ENCODE results near the gene DTD1.

DTD1 gene

GRCh38 chr20:18702736-18703135 is 114.9 kb downstream of the DTD1 start:
- DNase-seq (ENCODE audit: low read depth, low spot score), result no peak

GRCh38 chr20:18705490-18705889 is 117.6 kb downstream of the DTD1 start:
- no peak for DNase-seq (ENCODE audit: low read depth, low spot score)

DNA sequence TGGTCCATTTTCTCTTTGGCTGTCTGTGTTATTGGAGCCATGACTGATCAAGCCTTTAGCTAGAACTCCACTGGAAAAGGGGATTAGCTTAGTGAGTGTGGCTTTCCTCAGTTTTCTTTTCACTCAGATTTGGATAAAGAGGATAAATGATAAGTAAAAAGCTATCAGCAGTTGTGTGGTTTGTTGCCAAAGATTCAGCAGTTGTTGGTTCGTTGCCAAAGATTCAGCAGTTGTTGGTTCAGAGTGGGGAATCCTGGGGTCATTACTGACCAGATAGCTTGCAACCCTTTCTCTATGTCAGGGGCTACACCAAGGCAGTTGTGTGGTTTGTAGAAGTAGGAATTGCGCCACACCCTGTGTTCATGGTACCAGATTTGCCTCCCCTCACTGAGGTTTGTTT is 118.1 kb downstream of the DTD1 start:
- DNase-seq (ENCODE audit: low read depth, low spot score), result no peak

- DNase-seq (ENCODE audit: low read depth, low spot score), result no peak
Observed at GRCh38 chr20:18712131-18712530, 124.3 kb downstream of the DTD1 start.

- no peak for DNase-seq (ENCODE audit: low read depth, low spot score)
Observed at GRCh38 chr20:18712882-18713281, 125.0 kb downstream of the DTD1 start.

DNA sequence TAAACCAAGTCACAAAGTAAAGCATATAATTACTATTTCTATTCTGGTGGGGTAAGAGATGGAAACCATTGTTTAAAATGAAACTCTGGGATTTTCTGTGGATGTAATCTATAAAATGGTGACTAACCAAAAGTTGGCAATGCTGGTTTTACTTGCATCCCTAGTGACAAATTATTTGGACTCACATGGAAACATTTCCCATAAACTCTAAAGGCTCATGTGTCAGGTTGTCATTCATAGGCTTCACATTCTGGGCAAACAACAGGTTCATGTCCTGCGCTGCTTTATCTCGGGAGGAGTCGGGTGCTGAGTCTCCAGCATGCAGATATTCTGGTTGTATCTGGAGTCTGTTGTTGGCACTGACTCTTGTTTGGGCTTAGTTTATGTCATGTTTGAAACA is 127.7 kb downstream of the DTD1 start:
- DNase-seq (ENCODE audit: low read depth, low spot score), result no peak

DNA sequence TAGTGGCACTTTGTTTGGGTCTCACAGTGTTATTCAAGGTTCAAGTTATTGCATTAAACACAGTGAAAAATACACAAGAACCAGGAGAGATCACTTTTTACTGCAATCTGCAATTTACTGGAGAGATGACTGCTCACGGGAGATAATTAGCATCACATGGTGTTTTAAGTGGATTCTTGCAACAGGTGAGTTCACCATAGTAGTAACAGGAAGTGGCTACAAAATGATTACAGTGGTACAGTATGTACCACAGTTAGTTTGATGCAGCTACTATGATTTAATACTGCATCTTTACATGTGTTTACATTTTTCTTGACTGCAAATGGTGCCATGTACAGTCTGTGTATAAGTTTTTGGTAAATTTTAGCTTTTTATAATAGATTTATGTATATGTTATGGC is 129.2 kb downstream of the DTD1 start:
- DNase-seq (ENCODE audit: low read depth, low spot score), result no peak

DNA sequence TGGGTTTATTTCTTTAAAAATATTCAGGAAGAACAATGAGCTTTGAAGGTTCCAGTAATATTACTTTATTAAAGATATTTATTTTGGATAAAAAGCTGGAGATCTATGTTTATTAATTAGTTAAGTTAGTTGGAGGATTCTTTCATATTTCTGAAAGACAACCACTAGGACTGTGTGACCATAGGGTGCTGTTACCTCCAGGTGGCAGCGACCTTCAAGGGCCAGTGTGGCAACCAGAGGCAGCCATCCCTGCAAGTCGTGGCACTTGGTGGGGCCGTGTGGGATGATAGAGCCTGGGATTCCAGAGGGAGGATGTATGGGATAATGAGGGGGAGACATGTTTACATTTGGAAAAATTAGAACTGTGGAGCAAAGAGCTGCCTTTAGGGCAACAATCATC is 130.3 kb downstream of the DTD1 start:
- no peak for DNase-seq (ENCODE audit: low read depth, low spot score)

DNA sequence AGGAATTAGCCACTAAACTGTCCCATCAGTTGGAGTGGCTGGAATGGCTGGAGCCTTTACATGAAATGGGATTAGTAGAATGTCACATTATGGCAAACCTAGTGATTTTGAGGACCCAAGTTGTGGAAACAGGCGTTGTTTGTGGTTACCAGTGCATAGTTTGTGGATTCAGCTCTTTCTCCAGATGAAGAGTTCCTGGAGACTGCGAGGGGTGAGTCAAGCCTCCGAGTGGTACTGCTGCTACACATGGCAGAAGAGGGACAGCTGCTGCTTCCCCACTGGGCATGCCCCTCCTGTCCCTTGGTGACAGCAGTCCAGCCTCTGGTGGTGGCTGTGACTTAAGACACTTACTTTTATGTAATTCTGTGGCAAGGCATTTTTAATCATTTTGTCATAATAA is 131.6 kb downstream of the DTD1 start:
- no peak for DNase-seq (ENCODE audit: low read depth, low spot score)

- DNase-seq (ENCODE audit: low read depth, low spot score), result no peak
Observed at GRCh38 chr20:18721551-18722115, 133.8 kb downstream of the DTD1 start.

- no peak for DNase-seq (ENCODE audit: low read depth, low spot score)
Observed at GRCh38 chr20:18722371-18722770, 134.5 kb downstream of the DTD1 start.

GRCh38 chr20:18724077-18724476 is 136.2 kb downstream of the DTD1 start:
- no peak for DNase-seq (ENCODE audit: low read depth, low spot score)

DNA sequence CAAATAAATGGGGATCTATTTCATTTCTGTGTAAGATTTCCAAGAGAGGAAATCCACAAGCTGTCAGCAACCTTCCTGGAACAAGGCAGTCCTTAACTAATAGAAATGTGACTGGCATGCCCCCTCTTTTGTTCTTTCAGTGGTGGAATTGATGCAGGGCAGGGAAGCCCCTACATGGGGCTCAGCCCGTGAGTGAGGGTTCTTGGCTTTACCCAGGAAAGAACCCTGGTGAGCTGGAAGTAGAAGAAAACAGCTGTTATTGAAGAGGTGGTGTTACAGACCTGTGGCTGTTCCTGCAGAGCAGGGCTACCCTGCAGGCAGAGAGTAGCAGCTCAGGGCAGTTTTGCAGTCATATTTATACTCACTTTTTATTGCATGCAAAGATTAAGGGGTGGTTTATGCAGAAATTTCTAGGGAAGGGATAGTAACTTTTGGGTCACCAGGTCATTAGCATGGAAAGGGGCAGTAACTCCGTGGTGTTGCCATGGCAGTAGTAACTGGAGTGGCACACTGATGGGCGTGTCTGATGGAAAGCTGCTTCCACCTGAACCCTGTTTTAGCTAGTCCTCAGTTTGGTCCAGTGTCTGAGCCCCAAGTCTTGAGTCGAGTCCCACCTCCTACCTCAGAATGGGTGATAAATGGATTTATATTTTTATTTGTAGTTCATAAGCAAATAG is 137.1 kb downstream of the DTD1 start:
- DNase-seq (ENCODE audit: low read depth, low spot score), result no peak

DNA sequence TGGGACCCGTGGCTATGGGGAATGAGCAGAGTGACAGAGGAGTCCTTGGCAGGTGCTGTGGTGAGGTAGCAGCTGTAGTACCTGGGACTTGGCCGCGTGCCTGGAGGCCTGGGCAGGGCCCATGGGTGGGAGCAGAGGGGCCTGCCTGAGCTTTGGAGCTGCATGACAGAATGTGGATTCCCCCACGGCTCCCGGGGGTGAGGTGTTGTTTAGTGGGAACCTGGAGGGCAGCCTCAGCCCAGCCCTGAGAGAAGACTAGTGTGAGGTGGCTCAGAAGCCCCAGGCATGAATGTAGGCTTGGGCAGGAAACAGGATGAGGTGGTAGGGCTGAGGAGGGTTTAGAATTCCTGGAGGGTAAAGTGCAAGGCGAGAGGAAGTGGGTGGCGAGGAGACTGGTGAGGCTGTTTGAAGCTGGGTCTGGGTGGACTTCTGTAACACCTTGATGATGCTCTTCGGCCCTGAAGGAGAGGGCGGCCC is 139.2 kb downstream of the DTD1 start:
- DNase-seq (ENCODE audit: low read depth, low spot score), result no peak

DNA sequence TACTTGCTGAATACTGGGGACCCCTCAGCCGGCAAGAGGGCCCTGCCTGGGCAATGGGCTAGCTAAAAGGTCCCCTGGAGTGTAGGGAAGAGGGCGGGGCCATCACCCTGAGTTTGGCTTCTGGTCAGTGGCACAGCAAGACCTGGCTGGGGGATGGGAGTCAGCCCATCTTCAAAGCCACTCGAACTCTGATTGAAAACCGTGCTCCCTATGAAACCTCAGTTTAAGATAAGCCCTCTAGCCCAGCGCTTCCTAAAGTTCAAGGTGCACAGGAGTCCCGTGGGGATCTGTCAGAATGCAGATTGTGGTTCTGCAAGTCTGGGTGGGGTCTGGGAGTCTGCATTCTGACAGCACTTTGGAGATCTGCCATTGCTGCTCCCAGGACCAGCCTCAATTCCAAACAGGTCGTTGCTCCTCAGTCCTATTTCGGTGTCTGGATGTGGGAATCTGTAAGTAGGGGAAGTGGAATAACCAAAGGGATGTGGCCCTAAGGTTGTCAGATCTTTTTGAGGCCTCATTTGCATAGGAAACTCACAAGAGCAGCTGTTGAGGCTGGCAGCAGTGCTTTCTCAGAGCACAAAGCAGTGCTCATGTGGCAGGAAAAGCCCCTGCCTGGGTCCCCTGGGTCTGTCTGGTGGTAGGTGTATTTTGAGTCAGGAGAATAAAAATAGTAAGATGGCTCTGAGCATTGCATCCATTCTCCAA is 140.5 kb downstream of the DTD1 start:
- DNase-seq (ENCODE audit: low read depth, low spot score), result no peak

GRCh38 chr20:18728870-18729224 is 141.0 kb downstream of the DTD1 start:
- DNase-seq (ENCODE audit: low read depth, low spot score), result no peak

DNA sequence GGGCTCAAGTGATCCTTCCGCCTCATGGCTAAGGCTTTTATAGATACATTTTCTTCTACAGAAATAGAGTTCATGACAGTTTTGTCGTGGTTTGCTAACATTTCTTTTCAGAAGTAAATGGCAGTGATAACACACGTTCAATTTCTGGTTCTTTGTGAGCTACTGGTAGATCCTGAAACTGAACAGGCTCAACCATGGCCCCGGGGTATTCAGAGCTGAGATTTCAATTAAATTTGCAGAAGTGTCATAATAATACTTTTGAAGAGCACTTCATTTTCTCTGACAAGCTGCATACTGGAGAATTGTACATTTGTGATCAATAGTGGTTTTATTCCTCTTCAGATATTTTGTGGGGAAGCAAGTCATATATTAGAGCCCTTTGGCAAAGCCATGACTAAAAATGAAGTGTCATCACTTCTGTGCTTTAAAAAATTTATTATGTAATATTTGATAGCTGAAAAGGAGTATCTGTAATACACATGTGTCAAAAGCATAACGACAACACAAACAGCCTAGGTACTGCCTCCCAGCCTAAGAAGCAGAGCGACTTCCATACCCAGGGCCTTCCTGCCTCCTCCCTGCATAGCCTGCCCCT is 141.5 kb downstream of the DTD1 start:
- no peak for DNase-seq (ENCODE audit: low read depth, low spot score)

DNA sequence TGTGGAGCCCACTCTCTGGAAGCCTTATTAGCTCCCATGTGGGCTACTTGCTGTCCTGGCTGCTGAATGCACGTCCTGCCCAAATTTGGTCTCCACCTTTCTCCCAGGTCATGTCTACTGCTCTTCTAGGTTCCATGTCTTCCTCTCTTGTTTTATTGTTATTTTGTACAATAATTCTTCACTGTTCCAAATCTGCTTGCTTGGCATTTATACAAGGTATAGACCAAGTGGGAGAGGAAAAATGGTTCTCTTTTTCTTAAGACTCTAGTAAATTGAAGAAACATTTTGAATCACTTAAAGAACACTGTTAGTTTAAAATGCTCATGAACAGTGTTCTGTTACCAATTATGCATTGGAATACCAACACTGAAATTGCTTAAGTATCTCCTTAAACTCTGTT is 144.1 kb downstream of the DTD1 start:
- DNase-seq (ENCODE audit: low read depth, low spot score), result no peak

- no peak for DNase-seq (ENCODE audit: low read depth, low spot score)
Observed at GRCh38 chr20:18734525-18735189, 146.8 kb downstream of the DTD1 start.

- DNase-seq (ENCODE audit: low read depth, low spot score), result no peak
Observed at GRCh38 chr20:18737140-18737539, 149.3 kb downstream of the DTD1 start.

DNA sequence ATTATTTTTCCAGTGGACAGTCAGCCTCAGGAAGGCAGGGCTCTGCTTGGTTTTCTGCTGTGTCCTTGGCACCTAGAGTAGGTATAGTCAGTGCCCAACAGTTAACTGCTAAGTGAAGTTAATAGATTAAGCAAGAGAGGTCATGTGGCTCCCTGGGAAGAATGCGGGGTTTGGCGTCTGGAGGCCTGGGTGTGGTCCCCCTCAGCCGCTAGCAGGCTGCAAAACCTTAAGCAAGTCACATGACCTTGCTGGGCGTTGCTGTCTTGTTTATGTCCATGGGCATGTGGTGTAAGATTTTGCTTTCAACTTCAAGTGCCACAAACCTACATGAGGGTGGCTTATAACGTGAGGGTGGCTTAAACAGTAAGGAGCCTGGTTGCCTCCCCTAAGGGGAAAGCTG is 150.2 kb downstream of the DTD1 start:
- no peak for DNase-seq (ENCODE audit: low read depth, low spot score)

DNA sequence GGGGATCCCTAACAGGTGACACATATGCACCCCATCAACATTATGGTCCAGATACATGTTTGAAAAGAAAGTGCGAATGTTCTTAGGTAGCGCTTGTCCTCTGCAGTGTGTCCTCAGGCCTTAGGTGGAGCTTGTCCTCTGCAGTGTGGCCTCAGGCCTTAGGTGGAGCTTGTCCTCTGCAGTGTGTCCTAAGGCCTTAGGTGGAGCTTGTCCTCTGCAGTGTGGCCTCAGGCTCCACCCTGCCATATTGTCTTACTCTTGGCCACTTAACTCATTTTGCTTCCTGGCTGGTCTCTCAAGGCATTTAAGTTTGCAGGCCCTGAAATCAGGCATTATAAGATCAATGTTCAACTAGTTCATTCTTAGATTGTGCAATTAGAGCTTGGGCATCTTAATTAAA is 151.0 kb downstream of the DTD1 start:
- DNase-seq (ENCODE audit: low read depth, low spot score), result no peak
